Occipital lobe (tissue), 2 donors: ENCODE measurements around the gene AP2A1. TPM values are rescaled to one million over a fixed set of nuclear protein-coding genes. Genes with fewer than 3 reads are reported as not detected.
A peak's percentile ranks its signal among the peaks of the same experiment; 100 is the strongest.
"Not testable (repeated sequence)": the region's sequence is repeated elsewhere in the genome, so short reads cannot be mapped to it uniquely, and the experiment has no call there.

Experiments
- DNase-seq: peaks from one replicate; lab custom pipeline; 2025; lab: John Stamatoyannopoulos, UW
- total RNA-seq: library from RNA; depleted of rRNA; stranded (reverse); fragments of >200 nt; gene quantifications from one replicate; pipeline ENCODE4 v1.2.3, GENCODE V29; 2014

AP2A1 gene
- total RNA-seq: 49.0 TPM

- no peak for DNase-seq
These were observed at the start of gene AP2A1 for GRCh38 chr19:49766930-49767299. Gene AP2A1, plus strand, starts transcription at chr19:49767001. Its CDS starts 133 bp downstream, at chr19:49767134.

- DNase-seq: no peak
These were observed 48.3 kb upstream of the AP2A1 start for GRCh38 chr19:49718511-49718910.

GRCh38 chr19:49718991-49719390 is 47.8 kb upstream of the AP2A1 start:
- no peak for DNase-seq

- DNase-seq: not testable (repeated sequence)
These were observed 47.4 kb upstream of the AP2A1 start for GRCh38 chr19:49719420-49719819.

GRCh38 chr19:49727217-49728030 is 39.4 kb upstream of the AP2A1 start:
- DNase-seq: peak; percentile 5

GRCh38 chr19:49730166-49730565 is 36.6 kb upstream of the AP2A1 start:
- no peak for DNase-seq

GRCh38 chr19:49738268-49738667 is 28.5 kb upstream of the AP2A1 start:
- no peak for DNase-seq

GRCh38 chr19:49739098-49739497 is 27.7 kb upstream of the AP2A1 start:
- DNase-seq: no peak

GRCh38 chr19:49739933-49740332 is 26.9 kb upstream of the AP2A1 start:
- DNase-seq: no peak

GRCh38 chr19:49741210-49741844 is 25.5 kb upstream of the AP2A1 start:
- DNase-seq: no peak

GRCh38 chr19:49744946-49745381 is 21.8 kb upstream of the AP2A1 start:
- no peak for DNase-seq

GRCh38 chr19:49746206-49746958 is 20.4 kb upstream of the AP2A1 start:
- DNase-seq: no peak

GRCh38 chr19:49749055-49749716 is 17.6 kb upstream of the AP2A1 start:
- no peak for DNase-seq

GRCh38 chr19:49749771-49750170 is 17.0 kb upstream of the AP2A1 start:
- no peak for DNase-seq

GRCh38 chr19:49752701-49753100 is 14.1 kb upstream of the AP2A1 start:
- DNase-seq: no peak

- DNase-seq: no peak
These were observed 10.8 kb upstream of the AP2A1 start for GRCh38 chr19:49755956-49756355.

GRCh38 chr19:49758292-49758691 is 8.5 kb upstream of the AP2A1 start:
- DNase-seq: no peak

- DNase-seq: no peak
These were observed 5.6 kb upstream of the AP2A1 start for GRCh38 chr19:49761249-49761624.

GRCh38 chr19:49761625-49762311 is 5.0 kb upstream of the AP2A1 start:
- no peak for DNase-seq

GRCh38 chr19:49763230-49763629 is 3.6 kb upstream of the AP2A1 start, which contains the start of gene TSKS:
Gene TSKS, minus strand, starts transcription at chr19:49763306. Its CDS starts 59 bp downstream, at chr19:49763247.
- no peak for DNase-seq

- DNase-seq: no peak
These were observed 2.5 kb upstream of the AP2A1 start for GRCh38 chr19:49764341-49764740.
